Measurements from ENCODE around the gene APOL5. TPM values are rescaled to one million over a fixed set of nuclear protein-coding genes. Genes with fewer than 3 reads are reported as not detected.

APOL5 gene
- total RNA-seq, 6 donors from 2014 or later = not detected

DNA sequence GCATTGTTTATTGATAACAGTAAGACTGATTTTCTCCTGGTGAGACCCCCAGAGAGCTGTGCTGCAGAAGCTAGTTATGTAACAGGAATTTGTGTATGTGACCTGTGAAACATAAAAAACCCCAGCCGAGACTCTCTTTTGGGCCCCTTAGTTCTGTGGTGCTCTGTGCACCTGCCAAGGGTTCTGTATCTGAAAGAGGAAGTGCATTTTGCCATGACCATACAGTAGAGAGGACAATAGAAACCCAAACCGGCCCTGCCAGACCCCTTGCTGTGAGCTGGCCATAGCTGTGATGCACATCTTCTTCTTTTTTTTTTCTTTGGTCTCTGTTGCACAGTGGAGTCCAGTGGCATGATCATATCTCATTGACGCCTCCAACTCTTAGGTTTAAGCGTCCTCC, 31.4 kb upstream of the APOL5 start:
- 81 to 85% methylated on average over 4 of the region's 4 CpGs for WGBS, 2 donors
- H3K4me3 ChIP-seq = no peak overlapping the region
- no peaks in the 10 kb centered on the region for H3K4me1 ChIP-seq
- peaks cover 0 to 4% (median 0%) of the 10 kb centered on the region in 4 donors for H3K9me3 ChIP-seq
- DNase-seq (no peak), ATAC-seq (ENCODE audit: low FRiP score in 2 of 2) (no peak)
- TF ChIP-seq POLR2A (IDR thresholded peaks at IDR 0.05) = no peak
- TF ChIP-seq EP300 (IDR thresholded peaks at IDR 0.05) = no peak
- TF ChIP-seq, protein P1, sequence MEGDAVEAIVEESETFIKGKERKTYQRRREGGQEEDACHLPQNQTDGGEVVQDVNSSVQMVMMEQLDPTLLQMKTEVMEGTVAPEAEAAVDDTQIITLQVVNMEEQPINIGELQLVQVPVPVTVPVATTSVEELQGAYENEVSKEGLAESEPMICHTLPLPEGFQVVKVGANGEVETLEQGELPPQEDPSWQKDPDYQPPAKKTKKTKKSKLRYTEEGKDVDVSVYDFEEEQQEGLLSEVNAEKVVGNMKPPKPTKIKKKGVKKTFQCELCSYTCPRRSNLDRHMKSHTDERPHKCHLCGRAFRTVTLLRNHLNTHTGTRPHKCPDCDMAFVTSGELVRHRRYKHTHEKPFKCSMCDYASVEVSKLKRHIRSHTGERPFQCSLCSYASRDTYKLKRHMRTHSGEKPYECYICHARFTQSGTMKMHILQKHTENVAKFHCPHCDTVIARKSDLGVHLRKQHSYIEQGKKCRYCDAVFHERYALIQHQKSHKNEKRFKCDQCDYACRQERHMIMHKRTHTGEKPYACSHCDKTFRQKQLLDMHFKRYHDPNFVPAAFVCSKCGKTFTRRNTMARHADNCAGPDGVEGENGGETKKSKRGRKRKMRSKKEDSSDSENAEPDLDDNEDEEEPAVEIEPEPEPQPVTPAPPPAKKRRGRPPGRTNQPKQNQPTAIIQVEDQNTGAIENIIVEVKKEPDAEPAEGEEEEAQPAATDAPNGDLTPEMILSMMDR (IDR thresholded peaks at IDR 0.05) = no peak
- no peak for TF ChIP-seq POLR2AphosphoS5 (IDR thresholded peaks at IDR 0.05)
- no peak overlapping the region for H3K27ac ChIP-seq
- no peaks in the 10 kb centered on the region for H3K27me3 ChIP-seq
- H3K36me3 ChIP-seq = no peaks in the 10 kb centered on the region

DNA sequence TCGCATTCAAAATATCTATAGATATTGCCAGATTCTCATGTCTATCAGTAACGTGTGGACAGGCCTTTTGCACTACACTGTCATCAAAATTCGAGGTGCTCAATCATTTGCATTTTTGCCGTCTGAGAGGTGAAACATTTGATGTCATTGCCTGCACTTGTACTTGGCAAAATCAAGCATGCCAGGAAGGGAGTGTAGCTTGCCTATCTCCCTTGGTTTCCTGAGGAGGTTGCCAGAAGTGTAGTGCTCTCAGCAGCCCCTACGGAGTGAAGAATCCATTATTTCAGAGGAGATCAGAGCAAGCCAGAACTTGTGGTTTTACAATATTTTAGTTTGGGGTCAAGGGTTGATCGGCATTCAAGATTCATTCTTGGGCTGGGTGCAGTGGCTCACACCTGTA, 30.2 kb upstream of the APOL5 start:
- Histone ChIP-seq H3K36me3 (no peaks in the 10 kb centered on the region), H3K4me1 (no peaks in the 10 kb centered on the region), H3K4me3 (no peak overlapping the region), H3K27me3 (no peaks in the 10 kb centered on the region), H3K27ac (no peak overlapping the region), H3K9me3 (no peaks in the 10 kb centered on the region)
- no peak for ATAC-seq (ENCODE audit: low FRiP score in 2 of 2)
- TF ChIP-seq EP300 (IDR thresholded peaks at IDR 0.05) = no peak
- TF ChIP-seq POLR2AphosphoS5 (IDR thresholded peaks at IDR 0.05) = no peak
- no peak for TF ChIP-seq POLR2A (IDR thresholded peaks at IDR 0.05)
- TF ChIP-seq, protein P1 (IDR thresholded peaks at IDR 0.05) = no peak
- DNase-seq = no peak
- 75 to 82% methylated on average over 6 of the region's 6 CpGs for WGBS, 2 donors

DNA sequence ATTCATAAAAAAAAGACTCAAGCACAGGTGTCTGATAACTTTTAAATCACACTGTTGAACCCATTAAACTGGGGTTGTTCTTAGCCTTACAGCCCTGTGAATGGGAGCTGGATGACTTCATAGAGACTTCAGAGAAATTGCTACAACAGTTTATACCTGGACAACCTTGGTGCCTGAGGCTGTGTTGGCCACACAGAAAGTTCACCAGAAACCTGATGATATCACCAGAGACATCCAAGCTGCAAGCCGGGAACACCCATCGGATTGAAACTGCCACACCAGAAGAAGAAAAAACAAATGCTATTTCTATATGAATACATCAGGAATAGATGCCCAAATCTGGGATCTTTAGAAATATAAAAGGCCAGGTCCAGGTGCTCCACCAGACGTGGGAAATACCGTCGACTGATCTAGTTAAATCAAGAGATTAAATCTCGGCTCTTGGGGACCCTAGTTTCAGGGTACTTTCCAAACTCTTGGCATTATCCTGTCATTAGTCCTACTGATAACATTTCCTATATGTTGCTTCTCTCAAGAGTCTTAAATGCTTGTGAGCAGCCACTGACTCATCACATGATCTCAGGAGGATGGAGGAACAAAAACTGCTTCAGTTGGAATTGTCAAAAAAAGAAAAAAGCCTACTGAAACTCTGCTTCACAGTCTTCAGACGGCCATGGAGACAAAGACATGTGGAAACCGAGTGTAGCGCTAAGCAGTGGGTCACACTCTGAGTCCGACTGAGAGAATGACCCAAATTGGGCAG, 28.6 kb upstream of the APOL5 start:
- DNase-seq = no peak
- H3K27me3 ChIP-seq = no peaks in the 10 kb centered on the region
- H3K27ac ChIP-seq = no peak overlapping the region
- TF ChIP-seq POLR2A (IDR thresholded peaks at IDR 0.05) (no peak), EP300 (IDR thresholded peaks at IDR 0.05) (no peak), POLR2AphosphoS5 (IDR thresholded peaks at IDR 0.05) (no peak)
- TF ChIP-seq, protein P1 (IDR thresholded peaks at IDR 0.05) = no peak
- WGBS, 2 donors = 83 to 88% methylated on average over 10 of the region's 10 CpGs
- no peaks in the 10 kb centered on the region for H3K4me1 ChIP-seq
- H3K36me3 ChIP-seq = no peaks in the 10 kb centered on the region
- no peak for ATAC-seq (ENCODE audit: low FRiP score in 2 of 2)
- H3K4me3 ChIP-seq = no peak overlapping the region
- H3K9me3 ChIP-seq = no peaks in the 10 kb centered on the region

DNA sequence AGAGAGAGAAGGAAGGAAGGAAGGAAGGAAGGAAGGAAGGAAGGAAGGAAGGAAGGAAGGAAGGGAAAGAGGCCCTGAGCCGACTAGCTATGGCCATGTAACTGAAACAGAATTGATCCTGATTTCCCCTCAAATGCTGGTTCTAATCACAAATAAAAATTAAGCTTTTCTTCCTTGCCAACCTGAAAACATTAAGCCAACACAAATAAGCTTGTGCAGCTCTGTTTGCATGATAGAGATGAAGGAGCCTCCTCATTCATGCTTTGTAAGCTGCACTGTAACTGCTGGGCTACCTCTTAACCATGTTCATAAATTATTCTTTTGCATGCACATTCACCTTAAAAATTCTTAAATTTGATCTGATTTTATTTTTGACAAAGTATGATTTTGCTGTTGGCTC, 27.7 kb upstream of the APOL5 start:
- Histone ChIP-seq H3K4me1 (no peaks in the 10 kb centered on the region), H3K9me3 (no peaks in the 10 kb centered on the region), H3K27ac (no peak overlapping the region), H3K4me3 (no peak overlapping the region), H3K27me3 (no peaks in the 10 kb centered on the region), H3K36me3 (no peaks in the 10 kb centered on the region)
- DNase-seq (no peak), ATAC-seq (ENCODE audit: low FRiP score in 2 of 2) (no peak)
- 36 to 40% methylated on average over 1 of the region's 1 CpG for WGBS, 2 donors
- no peak for TF ChIP-seq POLR2AphosphoS5 (IDR thresholded peaks at IDR 0.05)

DNA sequence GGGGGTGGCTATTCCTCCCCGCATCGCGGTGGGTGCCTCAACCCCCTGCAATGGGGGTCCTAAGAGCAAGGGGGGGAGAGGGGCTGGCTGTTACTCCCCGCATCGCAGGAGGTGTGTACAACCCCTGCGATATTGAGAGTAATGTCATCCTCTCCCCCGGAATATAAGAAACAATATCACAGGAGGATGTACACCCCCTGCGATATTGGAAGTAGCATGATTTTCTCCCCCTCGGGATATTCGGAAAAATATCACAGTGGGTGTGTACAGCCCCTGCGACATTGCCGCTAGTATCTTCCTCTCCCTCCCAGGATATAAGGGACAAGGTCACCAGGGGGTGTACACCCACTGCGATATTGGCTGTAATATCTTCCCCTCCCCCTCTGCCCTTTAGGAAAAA, 22.5 kb upstream of the APOL5 start:
- TF ChIP-seq POLR2A (IDR thresholded peaks at IDR 0.05) (no peak), POLR2AphosphoS5 (IDR thresholded peaks at IDR 0.05) (no peak), EP300 (IDR thresholded peaks at IDR 0.05) (no peak)
- TF ChIP-seq, protein P1 (IDR thresholded peaks at IDR 0.05) = no peak
- no peaks in the 10 kb centered on the region for H3K36me3 ChIP-seq
- ATAC-seq (ENCODE audit: low FRiP score in 2 of 2) = no peak
- no peak overlapping the region for H3K27ac ChIP-seq
- peak in 1 of 2 donors; percentile 3 for DNase-seq
- H3K4me3 ChIP-seq = no peak overlapping the region
- whole genome bisulfite sequencing, 2 donors = 83 to 88% methylated on average over 13 of the region's 13 CpGs
- H3K27me3 ChIP-seq = no peaks in the 10 kb centered on the region
- H3K4me1 ChIP-seq = no peaks in the 10 kb centered on the region
- H3K9me3 ChIP-seq = no peaks in the 10 kb centered on the region

Measured in upper lobe of left lung (tissue), 6 donors.